HG02763 (cell line): ENCODE data around the gene FCHO1.
A peak's percentile ranks its signal among the peaks of the same experiment; 100 is the strongest.

Source experiments
- ATAC-seq: cut with Tn5 transposase; IDR thresholded peaks from one replicate; pipeline ENCODE4 v1.9.1; 2021; ENCODE audit warnings: mild to moderate bottlenecking, moderate library complexity; ENCODE audit not compliant: unreplicated experiment

The FCHO1 gene

GRCh38 chr19:17751103-17751911 lies at the start of gene FCHO1:
TSS of gene FCHO1 (plus strand) at chr19:17751477. CDS start at chr19:17755165, 3,688 bp downstream.
- ATAC-seq: peak; percentile 36

- ATAC-seq: no peak
Measured at GRCh38 chr19:17703824-17704463, 47.3 kb upstream of the FCHO1 start.

GRCh38 chr19:17706750-17707181 lies 44.5 kb upstream of the FCHO1 start:
- no peak for ATAC-seq

GRCh38 chr19:17711851-17712250 lies 39.4 kb upstream of the FCHO1 start:
- no peak for ATAC-seq

GRCh38 chr19:17716309-17716929 lies 34.9 kb upstream of the FCHO1 start:
- no peak for ATAC-seq

GRCh38 chr19:17718550-17718946 lies 32.7 kb upstream of the FCHO1 start:
- ATAC-seq: no peak

- peak; percentile 74 for ATAC-seq
Measured at GRCh38 chr19:17718947-17719711, 32.1 kb upstream of the FCHO1 start, which contains the start of gene MAP1S. TSS of gene MAP1S (plus strand) at chr19:17719480. CDS start at chr19:17719503, 23 bp downstream.

- peak; percentile 30 for ATAC-seq
Measured at GRCh38 chr19:17719730-17720400, 31.4 kb upstream of the FCHO1 start.

- ATAC-seq: no peak
Measured at GRCh38 chr19:17720440-17720839, 30.8 kb upstream of the FCHO1 start.

- no peak for ATAC-seq
Measured at GRCh38 chr19:17721111-17721628, 30.1 kb upstream of the FCHO1 start.

- no peak for ATAC-seq
Measured at GRCh38 chr19:17721821-17722220, 29.5 kb upstream of the FCHO1 start.

- no peak for ATAC-seq
Measured at GRCh38 chr19:17722655-17723240, 28.5 kb upstream of the FCHO1 start.

GRCh38 chr19:17724655-17725054 lies 26.6 kb upstream of the FCHO1 start:
- no peak for ATAC-seq

- ATAC-seq: no peak
Measured at GRCh38 chr19:17725422-17726078, 25.7 kb upstream of the FCHO1 start.

- no peak for ATAC-seq
Measured at GRCh38 chr19:17726136-17726741, 25.0 kb upstream of the FCHO1 start.

- no peak for ATAC-seq
Measured at GRCh38 chr19:17726964-17727773, 24.1 kb upstream of the FCHO1 start.

GRCh38 chr19:17727843-17728242 lies 23.4 kb upstream of the FCHO1 start:
- ATAC-seq: no peak

- ATAC-seq: no peak
Measured at GRCh38 chr19:17733127-17733526, 18.1 kb upstream of the FCHO1 start.
